Measurements from ENCODE around the gene KIF23. TPM values are rescaled to one million over a fixed set of nuclear protein-coding genes. Genes with fewer than 3 reads are reported as not detected.
"Not testable (repeated sequence)": the region's sequence is repeated elsewhere in the genome, so short reads cannot be mapped to it uniquely, and the experiment has no call there.

Gene KIF23
- total RNA-seq, 2 donors from 2014 or later: 45.0 to 120 TPM

DNA sequence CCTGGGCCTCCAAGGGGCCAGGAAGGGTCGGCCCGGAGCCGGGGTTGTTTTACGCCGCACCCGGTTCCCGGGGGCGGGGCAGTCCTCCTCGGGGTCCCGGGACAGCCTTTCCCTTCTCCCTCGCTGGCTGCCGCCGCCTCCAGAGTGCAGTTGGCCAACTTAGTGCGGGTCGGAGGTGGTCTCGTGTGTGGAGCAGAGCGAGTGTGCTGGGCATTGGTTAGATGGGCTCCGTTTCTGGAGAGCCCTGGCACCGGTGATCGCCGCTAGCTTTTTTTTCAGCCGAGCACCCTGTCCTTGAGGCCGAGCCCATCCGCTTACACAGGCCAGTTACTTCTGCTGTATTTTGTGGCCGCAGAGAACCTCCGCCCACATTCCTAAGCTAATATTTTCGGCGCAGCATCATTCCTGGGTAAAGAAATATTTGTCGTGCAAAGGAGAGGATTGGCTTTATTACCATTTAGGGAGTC lies 585 bp downstream of the KIF23 start:
- DNase-seq (ENCODE audit: low spot score in 2 of 2): peak; percentile 20 to 56
- peak overlapping the region; percentile 73 to 81 for H3K27ac Mint-ChIP-seq
- H3K9me3 Mint-ChIP-seq: no peaks in the 10 kb centered on the region
- peaks cover 19 to 30% of the 10 kb centered on the region in 2 donors for H3K36me3 Mint-ChIP-seq
- peak; percentile 11 to 12 for ATAC-seq

GRCh38 chr15:69415381-69415780 lies 1.2 kb downstream of the KIF23 start:
- no peaks in the 10 kb centered on the region for H3K9me3 Mint-ChIP-seq
- ATAC-seq (no peak), DNase-seq (ENCODE audit: low spot score in 2 of 2) (no peak)
- H3K27ac Mint-ChIP-seq: no peak overlapping the region
- H3K36me3 Mint-ChIP-seq: peaks cover 20 to 32% of the 10 kb centered on the region in 2 donors

- Mint-ChIP-seq H3K9me3 (no peaks in the 10 kb centered on the region), H3K36me3 (peaks cover 25 to 42% of the 10 kb centered on the region in 2 donors), H3K27ac (no peak overlapping the region)
- ATAC-seq: no peak
- DNase-seq (ENCODE audit: low spot score in 2 of 2): no peak
Observed at GRCh38 chr15:69417581-69417980, 3.4 kb downstream of the KIF23 start.

DNA sequence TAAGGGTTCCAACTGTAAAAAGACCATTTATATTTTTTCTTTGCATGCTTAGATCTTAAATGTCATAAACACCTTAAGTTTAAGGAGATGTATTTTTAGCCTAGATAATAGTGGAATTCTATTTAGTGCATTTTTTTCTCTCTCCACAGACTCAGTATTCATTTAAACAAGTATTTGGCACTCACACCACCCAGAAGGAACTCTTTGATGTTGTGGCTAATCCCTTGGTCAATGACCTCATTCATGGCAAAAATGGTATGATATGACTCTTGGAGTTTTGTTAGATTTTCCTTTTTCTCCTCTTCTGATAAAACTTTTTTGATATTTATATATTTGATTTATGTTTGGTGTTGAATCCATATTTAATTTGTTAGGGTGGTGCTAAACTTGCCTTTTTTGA lies 7.3 kb downstream of the KIF23 start:
- Mint-ChIP-seq H3K27ac (no peak overlapping the region), H3K9me3 (no peaks in the 10 kb centered on the region), H3K36me3 (peaks cover 34 to 61% of the 10 kb centered on the region in 2 donors)
- ATAC-seq (no peak), DNase-seq (ENCODE audit: low spot score in 2 of 2) (no peak)

DNA sequence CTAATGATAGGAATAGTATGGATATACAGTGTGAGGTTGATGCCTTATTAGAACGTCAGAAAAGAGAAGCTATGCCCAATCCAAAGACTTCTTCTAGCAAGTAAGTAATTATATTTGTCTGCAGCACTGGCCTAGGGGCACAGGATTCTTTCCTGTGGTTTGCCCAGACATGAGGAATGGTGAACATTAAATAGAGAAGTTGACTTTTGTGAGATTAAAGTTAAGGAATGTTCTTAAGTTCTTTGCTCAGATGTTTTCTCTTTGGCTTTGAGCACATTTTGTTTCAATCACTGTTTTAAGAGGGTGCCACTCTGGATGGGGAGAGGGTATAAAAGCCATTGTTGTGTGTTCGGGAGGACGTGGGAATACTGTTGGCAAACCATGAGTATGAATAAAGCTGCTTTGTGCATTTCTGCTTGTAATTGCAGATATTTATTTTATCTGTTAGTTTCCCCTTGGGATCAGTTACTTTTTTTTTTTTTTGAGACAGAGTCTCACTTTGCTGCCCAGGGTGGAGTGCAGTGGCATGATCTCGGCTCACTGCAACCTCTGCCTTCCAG lies 8.3 kb downstream of the KIF23 start:
- Mint-ChIP-seq H3K36me3 (peaks cover 37 to 62% of the 10 kb centered on the region in 2 donors), H3K9me3 (no peaks in the 10 kb centered on the region), H3K27ac (no peak overlapping the region)
- no peak for DNase-seq (ENCODE audit: low spot score in 2 of 2)
- no peak for ATAC-seq

- H3K36me3 Mint-ChIP-seq: peaks cover 35 to 53% of the 10 kb centered on the region in 2 donors
- H3K27ac Mint-ChIP-seq: no peak overlapping the region
- ATAC-seq (no peak), DNase-seq (ENCODE audit: low spot score in 2 of 2) (no peak)
- no peaks in the 10 kb centered on the region for H3K9me3 Mint-ChIP-seq
Observed at GRCh38 chr15:69424001-69424400, 9.9 kb downstream of the KIF23 start.

- DNase-seq (ENCODE audit: low spot score in 2 of 2) (no peak), ATAC-seq (no peak)
- Mint-ChIP-seq H3K27ac (no peak overlapping the region), H3K9me3 (no peaks in the 10 kb centered on the region), H3K36me3 (peaks cover 29 to 46% of the 10 kb centered on the region in 2 donors)
Observed at GRCh38 chr15:69424748-69425413, 10.7 kb downstream of the KIF23 start.

DNA sequence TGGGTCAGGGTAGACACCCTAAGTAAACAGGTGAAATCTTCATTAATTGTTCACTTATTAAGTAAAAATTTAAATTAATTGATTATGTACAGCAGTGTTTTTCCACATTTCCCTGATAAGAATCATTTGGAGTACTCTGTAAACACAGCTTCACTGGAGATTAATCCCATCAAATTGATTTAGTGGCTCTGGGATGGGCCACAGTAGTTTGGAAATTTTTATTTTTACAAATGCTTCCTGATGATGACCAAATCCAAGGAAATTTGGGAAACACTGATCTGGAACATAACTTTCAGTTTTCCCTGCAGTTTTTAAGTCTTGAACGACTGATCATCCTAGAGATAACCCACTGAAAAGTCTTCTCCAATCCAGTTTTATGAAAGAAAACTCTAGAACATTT lies 19.7 kb downstream of the KIF23 start:
- no peak for DNase-seq (ENCODE audit: low spot score in 2 of 2)
- ATAC-seq: no peak
- Mint-ChIP-seq H3K9me3 (no peaks in the 10 kb centered on the region), H3K36me3 (peaks cover 24 to 47% of the 10 kb centered on the region in 2 donors), H3K27ac (no peak overlapping the region)

GRCh38 chr15:69434238-69434637 lies 20.1 kb downstream of the KIF23 start:
- ATAC-seq (no peak), DNase-seq (ENCODE audit: low spot score in 2 of 2) (no peak)
- Mint-ChIP-seq H3K9me3 (no peaks in the 10 kb centered on the region), H3K27ac (peak overlapping the region in 1 of 2 donors; percentile 37), H3K36me3 (peaks cover 22 to 44% of the 10 kb centered on the region in 2 donors)

- DNase-seq (ENCODE audit: low spot score in 2 of 2): no peak
- no peaks in the 10 kb centered on the region for H3K9me3 Mint-ChIP-seq
- peak in 1 of 2 donors; percentile 18 for ATAC-seq
- no peak overlapping the region for H3K27ac Mint-ChIP-seq
- peaks cover 27 to 48% of the 10 kb centered on the region in 2 donors for H3K36me3 Mint-ChIP-seq
Observed at GRCh38 chr15:69434679-69435078, 20.5 kb downstream of the KIF23 start.

DNA sequence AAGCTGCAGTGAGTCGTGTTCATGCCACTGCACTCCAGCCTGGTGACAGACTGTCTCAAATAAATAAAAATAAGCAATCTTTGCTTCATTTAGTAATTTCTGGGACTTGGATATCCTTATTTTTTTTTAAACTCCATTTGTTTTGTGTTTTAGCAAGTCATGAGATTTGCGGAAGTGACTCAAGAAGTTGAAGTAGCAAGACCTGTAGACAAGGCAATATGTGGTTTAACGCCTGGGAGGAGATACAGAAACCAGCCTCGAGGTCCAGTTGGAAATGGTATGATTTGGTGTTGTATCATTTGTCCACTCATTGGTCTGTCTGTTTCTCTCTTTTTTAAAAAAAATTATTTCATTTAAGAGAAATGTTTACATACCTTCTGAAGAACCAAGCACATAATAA lies 21.8 kb downstream of the KIF23 start:
- no peak overlapping the region for H3K27ac Mint-ChIP-seq
- H3K36me3 Mint-ChIP-seq: peaks cover 31 to 47% of the 10 kb centered on the region in 2 donors
- DNase-seq (ENCODE audit: low spot score in 2 of 2) (no peak), ATAC-seq (no peak)
- H3K9me3 Mint-ChIP-seq: no peaks in the 10 kb centered on the region

DNA sequence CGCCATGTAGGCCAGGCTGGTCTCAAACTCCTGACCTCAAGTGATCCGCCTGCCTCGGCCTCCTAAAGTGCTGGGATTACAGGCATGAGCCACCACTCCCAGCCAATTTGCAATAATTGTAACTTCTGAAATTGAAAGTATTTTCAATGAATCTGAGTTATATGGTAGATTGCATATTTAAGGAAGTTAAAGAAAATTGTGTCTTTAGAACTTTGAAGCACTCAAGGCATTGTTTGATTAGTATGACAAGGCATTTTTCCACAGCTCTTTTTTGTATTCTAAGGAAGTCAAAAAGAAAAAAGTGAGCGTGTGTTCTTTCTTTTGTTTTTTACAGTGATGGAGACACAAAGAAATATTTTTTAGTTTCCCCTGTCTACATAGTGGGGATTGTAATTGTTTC lies 22.8 kb downstream of the KIF23 start:
- Mint-ChIP-seq H3K9me3 (no peaks in the 10 kb centered on the region), H3K36me3 (peaks cover 34 to 54% of the 10 kb centered on the region in 2 donors), H3K27ac (no peak overlapping the region)
- no peak for ATAC-seq
- no peak for DNase-seq (ENCODE audit: low spot score in 2 of 2)

- no peak overlapping the region for H3K27ac Mint-ChIP-seq
- ATAC-seq (no peak), DNase-seq (ENCODE audit: low spot score in 2 of 2) (no peak)
- H3K36me3 Mint-ChIP-seq: peaks cover 34 to 57% of the 10 kb centered on the region in 2 donors
- H3K9me3 Mint-ChIP-seq: no peaks in the 10 kb centered on the region
Observed at GRCh38 chr15:69439623-69440022, 25.5 kb downstream of the KIF23 start.

- peak; percentile 94 to 98 for ATAC-seq
- peak overlapping the region in 1 of 2 donors; percentile 68 for H3K27ac Mint-ChIP-seq
- DNase-seq (ENCODE audit: low spot score in 2 of 2): no peak
- peaks cover 36 to 60% of the 10 kb centered on the region in 2 donors for H3K36me3 Mint-ChIP-seq
- no peaks in the 10 kb centered on the region for H3K9me3 Mint-ChIP-seq
Observed at GRCh38 chr15:69443032-69443611, 29.0 kb downstream of the KIF23 start.

- no peaks in the 10 kb centered on the region for H3K9me3 Mint-ChIP-seq
- no peak overlapping the region for H3K27ac Mint-ChIP-seq
- no peak for ATAC-seq
Observed at GRCh38 chr15:69444686-69445085, 30.5 kb downstream of the KIF23 start.

GRCh38 chr15:69446953-69447352 lies 32.8 kb downstream of the KIF23 start:
- ATAC-seq: no peak

More at GRCh38 chr15:69444686-69445085, 30.5 kb downstream of the KIF23 start:
- no peak for DNase-seq (ENCODE audit: low spot score in 2 of 2)
- H3K36me3 Mint-ChIP-seq: peaks cover 27 to 49% of the 10 kb centered on the region in 2 donors

DNA sequence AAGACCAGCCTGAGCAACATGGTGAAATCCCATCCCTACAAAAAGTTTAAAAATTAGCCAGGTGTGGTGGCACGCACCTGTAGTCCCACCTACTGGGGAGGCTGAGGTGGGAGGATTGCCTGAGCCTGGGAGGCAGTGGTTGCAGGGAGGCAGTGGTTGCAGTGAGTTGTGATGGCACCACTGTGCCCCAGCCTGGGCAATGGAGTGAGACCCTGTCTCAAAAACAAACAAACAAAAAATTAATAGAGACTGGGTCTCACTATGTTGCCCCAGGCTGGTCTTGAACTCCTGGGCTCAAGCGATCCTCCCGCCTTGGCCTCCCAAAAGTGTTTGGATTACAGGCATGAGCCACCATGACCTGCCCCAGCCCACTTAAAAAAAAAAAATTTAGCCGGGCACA lies 36.1 kb downstream of the KIF23 start:
- not testable (repeated sequence) for ATAC-seq; H3K27ac Mint-ChIP-seq; DNase-seq (ENCODE audit: low spot score in 2 of 2); H3K9me3 Mint-ChIP-seq
- H3K36me3 Mint-ChIP-seq: peaks cover 41 to 45% of the 10 kb centered on the region in 2 donors

More at GRCh38 chr15:69446953-69447352, 32.8 kb downstream of the KIF23 start:
- no peak for DNase-seq (ENCODE audit: low spot score in 2 of 2)
- Mint-ChIP-seq H3K27ac (no peak overlapping the region), H3K9me3 (no peaks in the 10 kb centered on the region), H3K36me3 (peaks cover 14 to 32% of the 10 kb centered on the region in 2 donors)

All from activated naive CD4-positive, alpha-beta T cell treated with anti-CD3 and anti-CD28 coated beads, Interleukin-2, amount 50 U/mL, for 72 hours (primary cell).